Heart right ventricle (tissue), 16 donors: Measurements from ENCODE around the gene ZSCAN25. TPM values are rescaled to one million over a fixed set of nuclear protein-coding genes. Genes with fewer than 3 reads are reported as not detected.

Source experiments
- ATAC-seq, 8 donors: fragments of 200-7000 bp; cut with Tn5 transposase; one replicate each; pipeline ENCODE4 v1.9.1; 2020; ENCODE audit warnings: mild to moderate bottlenecking in 8 of 8, moderate library complexity in 8 of 8, moderate number of reproducible peaks in 1 of 8
- DNase-seq, 2 donors: peaks; one replicate each; pipeline ENCODE4 v3.0.0-alpha.2; 2020
- H3K27ac ChIP-seq, 10 donors: fragments of 200-600 bp; sonication (generic) in 2 of 10; one replicate each; pipeline versions ENCODE4 v1.5.0 to v1.8.0; 2020 to 2022; ENCODE audit warnings: mild to moderate bottlenecking in 3 of 10
- H3K27me3 ChIP-seq, 7 donors: fragments of 200-600 bp; one replicate each; pipeline ENCODE4 v1.8.0; 2021 to 2022; ENCODE audit warnings: mild to moderate bottlenecking in 2 of 7
- H3K36me3 ChIP-seq, 9 donors: fragments of 200-600 bp; sonication (generic) in 1 of 9; one replicate each; pipeline versions ENCODE4 v1.5.0 to v1.8.0; 2020 to 2022; ENCODE audit warnings: mild to moderate bottlenecking in 2 of 9
- H3K4me1 ChIP-seq, 9 donors: fragments of 200-600 bp; sonication (generic) in 1 of 9; one replicate each; pipeline versions ENCODE4 v1.5.0 to v1.8.0; 2020 to 2022; ENCODE audit warnings: mild to moderate bottlenecking in 4 of 9
- H3K4me3 ChIP-seq, 10 donors: fragments of 200-600 bp; sonication (generic) in 2 of 10; one replicate each; pipeline versions ENCODE4 v1.5.0 to v1.8.0; 2020 to 2022; ENCODE audit warnings: mild to moderate bottlenecking in 7 of 10, moderate library complexity in 2 of 10
- H3K9me3 ChIP-seq, 11 donors: fragments of 200-600 bp in 10 of 11; sonication (generic) in 2 of 11; one replicate each; pipeline versions ENCODE4 v1.5.0 to v1.8.0; 2013 to 2022; ENCODE audit warnings: mild to moderate bottlenecking in 2 of 11, control low read depth in 1 of 11, moderate library complexity in 1 of 11
- CTCF ChIP-seq, 9 donors: fragments of 200-600 bp; sonication (generic) in 2 of 9; IDR thresholded peaks; one replicate each; pipeline versions ENCODE4 v1.5.0 to v1.8.0; 2021 to 2022; ENCODE audit warnings: antibody characterized with exemption in 9 of 9, mild to moderate bottlenecking in 5 of 9, moderate library complexity in 1 of 9
- WGBS, 2 donors: extraction: QIAGEN DNeasy Blood & Tissue Kit; methylation state at CpG; one replicate each; pipeline ENCODE4 v1.1.7; 2013; ENCODE audit warnings: inconsistent platforms in 1 of 2; 5-methylcytosine and 5-hydroxymethylcytosine counted together
- intact Hi-C, 10 donors: fragments of 100-400 bp; cut with DNase I; formaldehyde crosslinking; loops; one replicate each; pipeline versions ENCODE4 v1.11.1 to v1.14.2; 2022
- polyA plus RNA-seq, 2 donors: library from polyadenylated mRNA; stranded (reverse); fragments of 200-250 nt; gene quantifications; one replicate each; pipeline ENCODE4 v1.2.3, GENCODE V29; 2013
- total RNA-seq, 10 donors: library from RNA; stranded (reverse); fragmentation: NEBNext Ultra II Directional in 3 of 10; extraction: Animal tissue kit (Norgen Biotek cat#: 25700) in 3 of 10; gene quantifications; one replicate each; pipeline versions ENCODE4 v1.2.1 to v1.2.4, GENCODE V29; 2021 to 2023
- donor health status: Arrhythmogenic right ventricular cardiomyopathy.
- donor health status: ischemic (EF 13 %, LVEDD 7.1; RV severe dilation, severe dysfunction).
- donor health status: healthy with polysubstance abuse.
- donor health status: DM: no; HTN: yes; CAD: no.
- donor health status: DM: no; HTN: no; CAD: no.
- donor health status: ischemic (EF 25% LVEDD 6.9; RV normal size, moderate dysfunction).
- donor health status: ischemic (EF 25% LVEDD 5.7; RV mildly dilated, moderate dysfunction).
- donor health status: healthy.
- donor health status: DM: yes; HTN: yes; CAD: no.
- donor health status: Ischemic cardiomyopathy.
- donor health status: ischemic (EF 35%, LVEDD 5.7; RV mildly dilated, moderate dysfunction).
- donor health status: nonischemic (EF 11% LVEDD 7.7; RV severe dilation, severe dysfunction).
- donor health status: DM: yes; HTN: yes; CAD: no.
- donor health status: PGD.
- donor health status: ischemic (EF 29% LVEDD 5.4; RV normal size, mild dysfunction).
- donor health status: nonischemic (EF 23%, LVEDD 6.1; RV moderate dilation, normal function).

Gene ZSCAN25
- total and polyA plus RNA-seq, 12 donors, result 2.5 to 10.5 (median 7.5) TPM

- Histone ChIP-seq H3K9me3 (no peaks in the 10 kb centered on the region), H3K27ac (no peak overlapping the region), H3K4me1 (peaks cover 0 to 7% (median 0%) of the 10 kb centered on the region in 9 donors), H3K4me3 (no peak overlapping the region), H3K36me3 (peaks cover 0 to 17% (median 0%) of the 10 kb centered on the region in 9 donors), H3K27me3 (no peaks in the 10 kb centered on the region)
- no peak for DNase-seq
- no peak for ATAC-seq
- no peak for TF ChIP-seq CTCF (IDR thresholded peaks at IDR 0.05)
- intact Hi-C loops, result loop anchor here in 1 of 10 donors (10.0 kb wide), 1 partner anchor 59 kb away; no protein-coding TSS in a partner anchor
- 85 to 94% methylated on average over 1 of the region's 1 CpG for WGBS, 2 donors
Measured at GRCh38 chr7:99666013-99666395, 49.3 kb downstream of the ZSCAN25 start.

- intact Hi-C loops, result loop anchor here in 1 of 10 donors (10.0 kb wide), 1 partner anchor 58 kb away; no protein-coding TSS in a partner anchor
- peaks cover 0 to 7% (median 0%) of the 10 kb centered on the region in 9 donors for H3K4me1 ChIP-seq
- no peaks in the 10 kb centered on the region for H3K9me3 ChIP-seq
- no peaks in the 10 kb centered on the region for H3K27me3 ChIP-seq
- peaks cover 0 to 11% (median 0%) of the 10 kb centered on the region in 9 donors for H3K36me3 ChIP-seq
- no peak overlapping the region for H3K4me3 ChIP-seq
- ATAC-seq, result no peak
- DNase-seq, result no peak
- 69 to 77% methylated on average over 2 of the region's 2 CpGs for WGBS, 2 donors
- no peak for TF ChIP-seq CTCF (IDR thresholded peaks at IDR 0.05)
- no peak overlapping the region for H3K27ac ChIP-seq
Measured at GRCh38 chr7:99667179-99667578, 50.4 kb downstream of the ZSCAN25 start.

GRCh38 chr7:99668541-99668940 is 51.8 kb downstream of the ZSCAN25 start:
- no peak overlapping the region for H3K27ac ChIP-seq
- DNase-seq, result no peak
- intact Hi-C loops, result loop anchor here in 1 of 10 donors (10.0 kb wide), 1 partner anchor 56 kb away; no protein-coding TSS in a partner anchor
- peaks cover 0 to 7% (median 0%) of the 10 kb centered on the region in 9 donors for H3K4me1 ChIP-seq
- H3K4me3 ChIP-seq, result no peak overlapping the region
- no peaks in the 10 kb centered on the region for H3K27me3 ChIP-seq
- peaks cover 0 to 4% (median 0%) of the 10 kb centered on the region in 9 donors for H3K36me3 ChIP-seq
- ATAC-seq, result no peak
- 95 to 97% methylated on average over 8 of the region's 8 CpGs for WGBS, 2 donors
- H3K9me3 ChIP-seq, result no peaks in the 10 kb centered on the region
- no peak for TF ChIP-seq CTCF (IDR thresholded peaks at IDR 0.05)

- DNase-seq (no peak), ATAC-seq (no peak)
- H3K9me3 ChIP-seq, result no peaks in the 10 kb centered on the region
- no peak for TF ChIP-seq CTCF (IDR thresholded peaks at IDR 0.05)
- intact Hi-C loops, result loop anchor here in 1 of 10 donors (10.0 kb wide), 1 partner anchor 55 kb away; no protein-coding TSS in a partner anchor
- H3K36me3 ChIP-seq, result peaks cover 0 to 4% (median 0%) of the 10 kb centered on the region in 9 donors
- no peak overlapping the region for H3K4me3 ChIP-seq
- WGBS, 2 donors, result 93 to 96% methylated on average over 3 of the region's 3 CpGs
- H3K27me3 ChIP-seq, result no peaks in the 10 kb centered on the region
- H3K27ac ChIP-seq, result no peak overlapping the region
- peaks cover 0 to 7% (median 0%) of the 10 kb centered on the region in 9 donors for H3K4me1 ChIP-seq
Measured at GRCh38 chr7:99669782-99670181, 53.0 kb downstream of the ZSCAN25 start.
